Upper lobe of left lung (tissue), 4 donors: ENCODE results near the gene GFM2.
"Not testable (repeated sequence)": the region's sequence is repeated elsewhere in the genome, so short reads cannot be mapped to it uniquely, and the experiment has no call there.

Source experiments
- EP300 ChIP-seq, 4 donors: sonication (generic); formaldehyde crosslinking; IDR thresholded peaks; one replicate each; pipeline ENCODE4 v1.5.1; 2017; ENCODE audit warnings: antibody characterized with exemption in 4 of 4, control low read depth in 2 of 4
- POLR2A ChIP-seq, 4 donors: fragments of 450-650 bp; IDR thresholded peaks; one replicate each; pipeline ENCODE4 v1.5.1; 2016 to 2017; ENCODE audit warnings: antibody characterized with exemption in 4 of 4, mild to moderate bottlenecking in 2 of 4
- POLR2AphosphoS5 ChIP-seq, 2 donors: sonication (generic); formaldehyde crosslinking; IDR thresholded peaks; one replicate each; pipeline ENCODE4 v1.5.1; 2017; ENCODE audit warnings: antibody characterized with exemption in 2 of 2
- TF ChIP-seq, protein P1 (sequence below), 6 experiments: fragments of 450-650 bp in 4 of 6; fragments of 200-600 bp in 2 of 6; sonication (generic) in 2 of 6; IDR thresholded peaks; one replicate each; pipeline ENCODE4 v1.5.1; 2016 to 2019; ENCODE audit warnings: antibody characterized with exemption in 6 of 6

DNA sequence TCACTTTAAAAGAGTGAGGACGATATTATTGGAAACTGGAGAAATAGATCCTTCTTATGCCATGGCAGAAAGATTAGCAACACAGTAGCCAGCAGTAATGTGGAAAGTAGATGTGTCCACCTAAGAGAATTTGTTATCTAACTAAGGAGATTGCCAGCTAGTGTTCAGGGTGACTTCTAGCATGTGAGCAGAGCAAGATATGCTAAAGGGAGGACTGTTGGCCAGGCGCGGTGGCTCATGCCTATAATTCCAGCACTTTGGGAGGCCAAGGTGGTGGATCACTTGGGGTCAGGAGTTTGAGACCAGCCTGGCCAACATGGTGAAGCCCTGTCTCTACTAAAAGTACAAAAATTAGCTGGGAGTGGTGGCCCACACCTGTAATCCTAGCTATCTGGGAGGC is 87.6 kb downstream of the GFM2 start:
- TF ChIP-seq, protein P1, sequence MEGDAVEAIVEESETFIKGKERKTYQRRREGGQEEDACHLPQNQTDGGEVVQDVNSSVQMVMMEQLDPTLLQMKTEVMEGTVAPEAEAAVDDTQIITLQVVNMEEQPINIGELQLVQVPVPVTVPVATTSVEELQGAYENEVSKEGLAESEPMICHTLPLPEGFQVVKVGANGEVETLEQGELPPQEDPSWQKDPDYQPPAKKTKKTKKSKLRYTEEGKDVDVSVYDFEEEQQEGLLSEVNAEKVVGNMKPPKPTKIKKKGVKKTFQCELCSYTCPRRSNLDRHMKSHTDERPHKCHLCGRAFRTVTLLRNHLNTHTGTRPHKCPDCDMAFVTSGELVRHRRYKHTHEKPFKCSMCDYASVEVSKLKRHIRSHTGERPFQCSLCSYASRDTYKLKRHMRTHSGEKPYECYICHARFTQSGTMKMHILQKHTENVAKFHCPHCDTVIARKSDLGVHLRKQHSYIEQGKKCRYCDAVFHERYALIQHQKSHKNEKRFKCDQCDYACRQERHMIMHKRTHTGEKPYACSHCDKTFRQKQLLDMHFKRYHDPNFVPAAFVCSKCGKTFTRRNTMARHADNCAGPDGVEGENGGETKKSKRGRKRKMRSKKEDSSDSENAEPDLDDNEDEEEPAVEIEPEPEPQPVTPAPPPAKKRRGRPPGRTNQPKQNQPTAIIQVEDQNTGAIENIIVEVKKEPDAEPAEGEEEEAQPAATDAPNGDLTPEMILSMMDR (IDR thresholded peaks at IDR 0.05) = not testable (repeated sequence)
- TF ChIP-seq POLR2AphosphoS5, EP300, POLR2A (IDR thresholded peaks at IDR 0.05): not testable (repeated sequence)
